ENCODE measurements around the gene RPS6KA2.

The RPS6KA2 gene

GRCh38 chr6:166478782-166479592 lies 148.1 kb downstream of the RPS6KA2 start:
- no peak for DNase-seq

DNA sequence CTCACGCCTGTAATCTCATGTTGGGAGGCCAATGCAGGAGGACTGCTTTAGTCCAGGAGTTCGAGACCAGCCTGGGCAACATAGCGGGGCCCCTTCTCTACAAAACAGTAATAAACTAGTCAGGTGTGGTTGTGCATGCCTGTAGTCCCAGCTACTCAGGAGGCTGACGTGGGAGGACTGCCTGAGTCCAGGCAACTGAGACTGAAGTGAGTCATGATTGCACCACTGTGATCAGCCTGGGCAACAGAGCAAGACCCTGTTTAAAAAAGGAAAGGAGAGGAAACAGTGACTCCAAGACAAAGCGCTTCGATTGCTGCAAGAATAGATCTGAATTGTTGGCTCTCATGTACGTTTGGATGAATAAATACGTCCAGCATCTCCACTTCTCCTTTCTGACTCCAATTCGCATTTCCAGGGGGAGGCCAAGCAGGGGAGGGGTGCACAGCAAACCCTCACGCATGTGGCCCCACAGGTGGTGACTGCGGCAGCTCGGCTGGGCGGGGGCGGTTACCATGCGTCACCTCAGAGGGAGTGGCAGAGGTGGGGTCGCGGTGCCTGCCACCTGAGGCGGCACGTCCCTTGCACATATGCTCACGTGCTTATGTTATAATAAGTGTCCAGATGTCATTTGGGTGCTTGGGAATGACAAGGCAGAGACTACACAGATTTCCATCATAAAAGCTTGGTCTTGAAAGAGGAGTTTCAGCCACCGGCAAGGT lies 149.2 kb downstream of the RPS6KA2 start:
- DNase-seq: no peak

DNA sequence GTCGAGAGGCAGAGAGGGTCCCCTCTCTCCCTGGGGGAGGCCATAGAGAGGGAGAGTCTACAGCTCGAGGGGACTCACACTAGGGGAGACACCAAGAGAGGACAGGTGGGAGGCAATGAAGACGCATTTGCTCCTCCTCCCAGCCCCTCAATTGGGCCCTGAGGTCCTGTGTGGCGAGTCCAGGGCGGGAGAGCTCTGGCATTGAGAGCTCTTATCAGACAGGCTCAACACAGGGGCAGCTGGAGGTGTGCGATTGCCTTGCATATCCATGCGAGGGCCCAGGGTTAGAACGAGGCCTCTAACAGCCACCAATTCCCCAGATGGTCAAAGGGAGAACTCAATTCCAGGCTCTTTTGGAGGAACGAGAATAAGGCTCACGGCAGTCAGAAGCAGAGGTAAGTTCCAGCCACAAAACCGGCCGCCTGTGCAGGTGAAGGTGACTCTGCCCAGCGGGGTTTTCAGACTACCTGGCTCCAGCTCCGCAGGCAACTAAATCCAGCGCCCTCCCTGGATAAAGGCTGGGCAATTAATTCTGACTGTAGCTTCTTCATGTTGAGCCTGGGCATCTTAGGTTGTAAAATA lies 150.3 kb downstream of the RPS6KA2 start:
- no peak for DNase-seq

- no peak for DNase-seq
Observed at GRCh38 chr6:166476061-166476591, 150.9 kb downstream of the RPS6KA2 start.

GRCh38 chr6:166474721-166475565 lies 152.1 kb downstream of the RPS6KA2 start:
- no peak for DNase-seq

DNA sequence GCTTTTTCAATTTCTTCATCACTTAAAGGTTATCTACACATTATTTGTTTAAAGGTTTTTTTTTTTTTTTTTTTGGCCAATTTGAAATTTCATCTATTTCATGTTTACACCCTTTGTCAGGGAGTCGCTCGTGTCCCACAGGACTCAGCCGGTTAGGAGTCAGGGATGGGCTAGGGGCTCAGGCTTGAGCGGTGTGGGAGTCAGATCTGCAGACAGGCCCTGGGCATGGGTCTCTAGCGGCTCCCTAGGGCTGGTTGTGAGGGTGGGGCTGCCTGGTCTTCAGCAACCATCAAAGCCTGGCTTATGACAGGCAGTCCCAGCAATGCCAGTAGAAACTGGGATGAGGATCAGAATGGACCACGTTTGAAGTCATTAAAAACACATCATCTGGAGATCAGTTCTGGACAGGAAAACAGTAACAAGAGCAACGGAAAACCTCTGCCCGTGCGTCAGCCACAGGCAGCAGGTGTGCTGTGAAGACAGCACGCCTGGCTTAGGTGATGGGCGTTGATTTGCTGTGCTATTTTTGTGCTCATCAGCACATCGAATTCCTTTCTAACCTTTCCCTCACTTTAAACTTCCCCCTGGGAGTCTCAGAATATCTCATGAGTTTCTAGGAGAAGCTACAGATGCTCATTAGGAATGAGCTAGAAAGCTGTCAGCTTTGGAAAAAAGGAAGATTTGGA lies 153.0 kb downstream of the RPS6KA2 start:
- no peak for DNase-seq

DNA sequence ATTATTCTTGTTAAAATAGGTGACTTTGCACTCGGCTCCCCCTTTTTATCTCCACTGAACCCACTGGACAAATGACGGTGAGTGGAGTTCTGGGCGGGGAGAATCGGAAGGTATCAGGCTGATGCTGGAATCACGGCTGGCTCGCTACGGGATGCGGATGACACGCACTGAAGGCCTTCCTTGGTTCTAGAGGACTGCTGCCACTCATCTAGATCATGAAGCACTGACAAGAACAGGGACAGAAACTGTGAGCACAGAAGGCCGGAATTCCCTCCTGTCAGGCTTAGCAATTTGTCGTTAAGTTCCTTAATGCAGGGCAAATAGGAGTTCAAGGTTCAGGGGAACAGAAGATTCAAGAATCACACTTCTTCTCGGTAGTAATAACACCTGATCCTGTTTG lies 154.4 kb downstream of the RPS6KA2 start:
- DNase-seq: no peak

DNA sequence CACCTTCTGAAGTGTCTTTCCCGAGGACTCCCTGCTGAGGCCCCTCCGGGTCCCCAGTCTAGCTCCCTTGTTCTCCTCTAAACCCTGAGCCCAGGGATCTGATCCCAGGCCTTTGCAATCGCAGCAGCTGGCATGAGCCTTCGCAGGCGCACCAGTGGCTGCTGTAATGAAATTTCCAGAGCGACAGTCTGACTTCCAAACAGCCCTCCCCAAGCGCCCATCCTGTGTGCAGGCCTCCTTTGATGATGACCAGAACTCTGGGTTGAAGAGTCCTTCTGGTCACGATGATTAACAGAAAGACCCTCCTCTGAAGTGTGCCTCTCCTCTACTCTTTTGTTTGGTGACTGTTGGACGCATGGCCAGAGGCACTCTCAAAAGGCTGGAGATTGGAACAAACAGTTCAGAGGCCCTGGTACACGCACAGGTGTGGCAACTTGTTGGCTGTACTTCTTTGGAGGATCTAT lies 155.2 kb downstream of the RPS6KA2 start:
- DNase-seq: no peak

GRCh38 chr6:166470863-166471410 lies 156.1 kb downstream of the RPS6KA2 start:
- DNase-seq: no peak

- no peak for DNase-seq
Observed at GRCh38 chr6:166470029-166470862, 156.8 kb downstream of the RPS6KA2 start.

- DNase-seq: no peak
Observed at GRCh38 chr6:166469426-166469961, 157.6 kb downstream of the RPS6KA2 start.

DNA sequence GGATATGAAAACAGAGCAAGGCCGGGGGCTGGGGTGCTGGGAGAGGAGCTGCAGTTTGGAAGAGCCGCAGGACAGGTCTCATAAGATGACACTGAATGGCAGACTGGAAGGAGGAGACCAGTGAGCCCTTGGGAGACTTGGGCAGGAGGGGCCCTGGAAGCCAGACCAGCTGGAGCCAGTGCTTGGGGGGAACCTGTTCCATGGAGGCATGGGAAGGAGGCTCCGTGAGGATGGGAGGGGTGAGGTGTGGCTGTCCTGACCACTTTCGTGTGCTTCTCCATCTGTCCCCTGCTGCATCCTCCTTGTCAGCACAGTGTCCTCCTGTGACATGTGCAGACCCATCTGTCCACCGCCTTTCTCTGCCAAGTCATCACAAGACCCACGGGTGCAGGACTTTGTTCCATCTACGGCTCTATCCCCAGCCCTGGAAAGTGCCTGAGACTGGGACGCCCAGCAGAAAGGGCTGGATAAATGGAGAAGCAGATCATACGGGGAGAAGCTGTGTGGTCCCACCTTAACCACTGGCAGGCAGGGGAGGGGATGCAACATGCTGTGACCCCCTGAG lies 159.5 kb downstream of the RPS6KA2 start:
- no peak for DNase-seq

- no peak for DNase-seq
Observed at GRCh38 chr6:166466178-166467122, 160.6 kb downstream of the RPS6KA2 start.

DNA sequence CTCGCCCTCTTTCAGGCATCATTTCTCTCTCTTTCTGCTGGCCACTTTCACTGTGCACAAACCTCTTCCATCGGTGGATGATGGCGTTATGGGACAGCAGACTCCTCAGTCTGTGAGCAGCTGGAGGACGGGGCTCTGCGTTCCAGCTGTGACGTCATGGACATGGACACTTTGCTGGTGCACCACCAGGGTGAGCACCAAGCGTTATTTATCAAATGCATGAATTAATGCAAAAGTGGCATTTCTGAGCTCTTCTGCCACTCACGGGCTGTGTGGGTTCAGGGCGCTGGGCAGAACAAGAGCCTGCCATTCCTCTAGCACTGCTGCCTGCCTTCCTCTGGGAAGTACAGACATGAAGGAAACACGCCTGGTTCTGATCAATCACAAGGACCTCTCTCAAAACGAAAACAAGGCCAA lies 161.4 kb downstream of the RPS6KA2 start:
- no peak for DNase-seq

DNA sequence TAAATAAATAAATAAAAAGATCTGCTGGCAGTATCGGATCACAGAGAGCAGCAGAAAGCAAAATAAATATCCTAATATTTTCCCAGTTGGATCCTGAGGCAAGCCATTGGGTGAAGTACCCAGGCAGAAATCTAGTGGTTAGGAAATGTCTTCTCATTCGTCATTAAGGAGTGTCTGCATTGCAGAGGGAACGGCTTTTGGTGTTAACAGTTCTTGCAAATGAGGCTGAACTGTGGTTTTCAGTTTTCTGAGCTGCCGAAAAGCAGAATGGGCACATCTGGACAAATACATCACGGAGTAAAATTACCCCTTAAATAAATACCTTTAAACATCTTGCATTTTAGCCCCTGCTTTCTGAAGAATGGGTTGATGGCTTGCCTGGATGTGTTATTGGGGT lies 162.1 kb downstream of the RPS6KA2 start:
- DNase-seq: no peak

GRCh38 chr6:166464068-166465002 lies 162.7 kb downstream of the RPS6KA2 start:
- DNase-seq: no peak

GRCh38 chr6:166463359-166464067 lies 163.5 kb downstream of the RPS6KA2 start:
- no peak for DNase-seq
